Pulmonary artery endothelial cell (primary cell): Measurements from ENCODE around the gene FBXL4. TPM values are rescaled to one million over a fixed set of nuclear protein-coding genes. Genes with fewer than 3 reads are reported as not detected.

Experiments used
- DNase-seq: peaks from one replicate; pipeline ENCODE4 v3.0.0-alpha.2; 2011; ENCODE audit warnings: low read depth, low spot score
- total RNA-seq: library from RNA; depleted of rRNA; stranded (reverse); fragments of >200 nt; gene quantifications from 2 replicates; pipeline ENCODE4 v1.2.3, GENCODE V29; 2014

The FBXL4 gene
- total RNA-seq, 1 donor from 2014 or later = 8.2 TPM

GRCh38 chr6:98887650-98888049 is 60.1 kb downstream of the FBXL4 start:
- no peak for DNase-seq

GRCh38 chr6:98885330-98885729 is 62.4 kb downstream of the FBXL4 start:
- no peak for DNase-seq

DNA sequence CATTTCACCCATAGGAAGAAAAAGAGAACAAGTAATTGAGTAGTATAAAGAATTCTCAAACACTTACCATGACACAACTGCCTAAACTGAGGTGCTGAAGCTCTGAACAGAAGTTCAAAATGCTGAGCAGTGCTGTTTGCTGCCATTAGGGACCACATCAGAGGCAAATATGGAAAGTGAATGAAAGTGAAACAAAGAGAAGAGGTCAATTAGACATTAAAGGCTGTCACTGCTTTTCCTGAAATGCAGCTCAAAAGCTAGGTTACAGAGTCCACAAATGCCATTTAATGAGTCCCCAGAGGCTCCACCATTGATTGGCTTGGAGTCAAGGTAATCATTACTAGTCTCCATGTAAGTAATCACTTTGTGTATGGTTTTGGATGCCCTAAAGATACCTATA is 67.3 kb downstream of the FBXL4 start:
- no peak for DNase-seq

GRCh38 chr6:98877250-98877649 is 70.5 kb downstream of the FBXL4 start:
- DNase-seq = no peak

DNA sequence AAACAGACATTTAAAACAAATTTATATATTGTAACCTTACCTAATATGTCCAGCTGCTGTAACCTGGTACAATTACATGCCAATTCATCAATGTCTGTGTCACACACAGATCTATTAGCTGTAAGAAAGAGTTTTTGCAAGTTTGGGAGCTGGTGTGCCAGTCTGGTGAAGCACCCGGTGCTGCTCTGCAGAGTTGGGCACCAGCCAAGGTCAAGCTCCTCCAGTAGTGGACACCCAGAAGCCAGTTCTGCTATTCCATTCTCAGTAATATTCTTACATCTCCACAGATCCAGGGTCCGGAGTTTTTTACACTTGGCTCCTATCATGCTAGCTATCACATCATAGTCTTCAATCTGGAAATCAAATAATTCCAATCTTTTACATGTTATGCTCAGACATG is 72.4 kb downstream of the FBXL4 start:
- DNase-seq = no peak

DNA sequence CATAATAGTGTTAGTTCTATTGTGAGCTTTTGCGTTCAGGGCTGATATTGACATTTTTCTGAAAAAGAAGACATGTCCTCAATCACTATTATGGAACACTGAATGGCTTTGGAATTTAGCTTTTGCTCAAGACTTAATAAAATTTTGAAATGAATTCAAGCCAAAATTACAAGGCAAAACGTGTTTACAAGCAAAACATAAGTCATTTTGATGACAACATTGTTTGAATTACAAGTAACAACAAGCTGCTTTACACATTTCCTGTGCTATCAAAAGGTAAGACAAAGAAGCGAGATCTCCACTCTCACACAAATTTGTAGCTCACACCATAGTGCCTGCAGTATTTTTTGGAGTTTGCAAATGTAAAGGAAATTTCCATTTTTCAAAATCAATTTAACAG is 75.9 kb downstream of the FBXL4 start:
- no peak for DNase-seq

GRCh38 chr6:98871057-98871456 is 76.7 kb downstream of the FBXL4 start:
- peak; percentile 24 for DNase-seq

GRCh38 chr6:98864497-98864896 is 83.2 kb downstream of the FBXL4 start:
- no peak for DNase-seq

DNA sequence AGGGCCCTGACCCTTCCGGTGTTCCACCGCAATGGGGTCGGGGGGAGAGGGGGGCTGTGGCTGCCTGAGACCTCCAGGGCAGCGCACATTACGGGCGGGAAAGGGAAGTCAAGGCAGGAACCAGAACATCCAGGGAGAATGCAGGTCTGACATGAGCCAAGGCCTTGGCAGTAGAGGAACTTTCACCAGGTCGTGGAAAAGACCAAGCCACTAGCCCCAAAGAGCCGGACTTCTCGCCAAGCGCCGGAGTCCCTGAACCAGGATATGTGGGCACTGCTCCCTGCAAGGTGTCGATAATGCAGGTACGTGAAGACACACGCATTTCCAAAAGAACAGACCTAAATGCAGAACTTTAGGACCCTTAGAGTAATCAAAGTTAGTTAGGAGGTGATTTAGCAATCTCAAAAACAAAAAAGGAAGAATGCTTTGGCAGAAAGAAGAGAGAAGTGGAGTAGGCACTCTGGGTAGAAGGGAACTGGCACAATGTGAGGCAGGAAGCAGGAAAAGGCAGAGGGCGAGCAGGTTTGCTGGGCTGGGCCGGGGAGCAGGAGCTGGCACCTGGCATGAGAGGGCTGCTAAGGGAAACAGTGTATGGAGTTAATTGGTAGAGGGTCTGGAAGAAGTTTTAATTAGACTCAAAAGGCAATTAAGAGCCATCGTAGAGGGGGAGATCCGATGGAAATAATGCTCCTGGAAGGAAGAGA is 99.1 kb downstream of the FBXL4 start:
- no peak for DNase-seq

GRCh38 chr6:98847779-98848538 is 99.8 kb downstream of the FBXL4 start:
- no peak for DNase-seq

GRCh38 chr6:98847416-98847778 is 100.3 kb downstream of the FBXL4 start:
- DNase-seq = no peak

DNA sequence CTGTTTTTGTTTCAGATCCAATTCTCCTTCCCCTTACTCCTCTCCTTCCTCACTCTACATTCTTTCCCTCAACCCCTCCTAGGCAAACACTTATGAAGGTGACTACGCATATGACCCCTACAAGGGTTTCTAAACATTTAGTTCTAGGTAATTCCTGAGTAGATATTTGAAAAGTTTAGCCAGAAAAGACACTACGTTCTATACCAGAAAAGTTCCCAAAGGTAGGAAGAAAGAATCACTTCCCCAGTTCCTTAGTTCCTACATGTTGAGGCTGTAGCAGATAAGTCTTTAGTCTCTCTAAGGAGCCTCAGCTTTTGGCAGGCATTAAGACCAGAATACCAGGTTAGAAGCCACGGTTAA is 101.7 kb downstream of the FBXL4 start:
- no peak for DNase-seq

- DNase-seq = no peak
Measured at GRCh38 chr6:98845211-98846020, 102.3 kb downstream of the FBXL4 start.

GRCh38 chr6:98844244-98845210 is 103.2 kb downstream of the FBXL4 start:
- DNase-seq = no peak

DNA sequence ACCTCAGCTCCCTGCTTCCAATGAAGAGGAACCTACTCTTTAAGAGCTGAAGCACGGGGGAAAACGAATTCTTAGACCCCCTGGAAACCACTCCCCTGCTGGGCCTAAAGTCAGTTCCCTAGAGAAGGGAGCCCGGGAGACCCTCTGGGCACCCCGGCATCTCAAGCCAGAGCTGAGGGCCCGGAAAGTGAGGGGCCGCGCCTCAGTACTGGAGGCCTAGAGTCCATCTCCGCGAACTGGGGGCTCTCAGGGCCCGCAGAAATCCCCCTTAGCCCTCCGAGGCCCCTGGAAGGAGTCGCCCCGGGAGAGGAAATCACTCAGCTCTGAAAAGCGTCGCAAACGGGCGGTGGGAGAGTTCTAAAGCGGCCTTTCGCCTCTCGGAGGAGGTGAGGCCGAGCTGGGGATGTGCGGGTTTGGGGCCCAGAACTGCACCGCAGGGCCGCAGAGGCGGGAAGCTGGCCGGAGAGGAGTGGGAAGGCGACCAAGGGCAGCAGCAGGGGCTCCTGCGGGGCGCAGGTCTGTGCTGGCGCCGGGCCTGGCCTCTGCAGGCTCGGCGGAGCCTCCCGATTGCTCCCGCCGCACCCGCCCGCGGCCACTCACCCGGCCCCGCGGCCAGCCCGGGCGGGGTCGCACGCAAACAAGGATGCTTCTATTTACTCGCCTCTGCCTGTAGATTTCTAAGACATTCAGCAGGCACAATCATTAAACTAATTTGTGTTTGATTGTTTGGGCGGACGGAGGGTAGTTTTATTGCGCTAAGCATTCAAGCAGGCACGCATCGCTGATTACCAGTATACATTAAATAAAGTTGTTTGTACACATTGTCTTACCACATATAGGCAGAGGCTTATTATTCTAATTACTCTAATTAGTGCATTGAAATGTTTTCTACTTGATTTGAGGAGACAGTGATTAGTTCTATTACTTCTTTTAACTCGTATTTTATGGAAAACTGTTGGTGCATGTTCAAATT is 104.2 kb downstream of the FBXL4 start:
- no peak for DNase-seq

DNA sequence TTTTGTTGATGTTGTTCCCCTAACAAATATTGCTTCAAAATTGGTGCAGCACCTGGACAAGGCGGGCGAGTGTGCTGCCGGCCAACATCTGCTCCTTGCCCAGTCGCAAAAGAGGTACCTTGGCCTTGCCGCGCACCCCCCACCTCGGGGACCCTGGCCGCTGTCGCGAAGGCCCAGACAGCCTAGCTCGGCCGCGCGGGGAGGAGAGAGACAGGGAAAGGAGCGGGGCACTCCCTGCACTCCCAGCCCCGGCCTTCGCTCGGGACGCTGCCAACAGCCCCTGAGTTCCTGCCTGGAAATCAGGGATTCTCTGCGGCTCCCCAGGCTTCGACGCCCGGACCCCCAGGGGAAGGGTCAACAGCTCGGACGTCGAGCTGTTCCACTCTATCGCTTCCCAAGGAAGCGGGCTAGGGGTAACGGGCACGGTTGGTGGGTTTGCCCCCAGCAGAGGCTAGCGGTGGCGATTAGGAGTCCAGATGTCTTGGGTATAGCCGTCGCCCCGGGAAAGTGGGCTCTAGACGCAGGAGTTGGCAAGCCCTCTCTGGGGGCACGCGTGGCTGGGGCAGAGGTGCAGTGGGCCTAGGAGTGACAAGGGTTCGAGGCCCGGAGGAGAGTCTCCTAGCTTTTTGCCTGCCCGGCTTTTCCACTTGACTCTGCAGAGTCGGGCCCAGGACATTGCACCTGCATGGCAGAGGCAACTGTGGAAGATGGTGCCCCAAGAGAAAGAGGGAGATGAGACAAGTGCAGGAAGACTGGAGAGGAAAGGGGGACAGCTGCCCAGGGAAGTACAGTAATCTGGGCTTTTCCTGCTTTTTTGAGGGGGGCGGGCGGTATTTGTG is 105.2 kb downstream of the FBXL4 start:
- no peak for DNase-seq

DNA sequence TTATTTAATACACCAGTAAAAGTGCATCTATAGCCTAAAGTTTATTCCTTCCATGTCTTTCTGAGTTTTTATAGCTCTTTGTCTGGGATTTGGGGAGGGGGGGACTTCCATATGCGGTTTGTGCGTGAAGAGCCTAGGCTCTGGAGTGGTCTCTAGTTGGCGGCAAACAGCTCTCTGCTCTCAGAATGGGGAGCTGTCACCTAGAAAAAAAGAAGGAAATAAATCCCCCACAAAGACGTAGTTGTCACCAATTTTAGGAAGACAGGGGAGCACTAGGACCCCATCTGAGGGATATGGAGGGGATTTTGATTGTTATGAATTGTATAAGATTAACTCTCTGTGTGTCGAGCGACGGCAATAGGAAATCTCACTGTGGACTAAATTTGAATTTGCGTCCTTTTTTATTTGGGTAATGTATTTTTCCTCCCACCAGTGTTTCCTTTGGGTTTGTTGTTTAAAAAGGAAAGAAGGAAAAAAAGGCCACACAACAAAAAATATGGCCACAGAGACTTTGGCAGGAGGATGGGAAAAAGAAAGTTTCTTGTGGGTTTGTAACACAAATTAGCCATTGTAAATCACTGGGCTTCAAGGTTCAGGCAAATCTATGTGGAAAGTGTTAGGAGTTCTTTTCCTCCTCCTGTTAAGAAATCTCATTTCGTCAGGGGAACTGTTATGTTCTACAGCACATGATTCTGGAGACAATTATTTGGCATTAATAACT is 106.0 kb downstream of the FBXL4 start:
- DNase-seq = no peak

- DNase-seq = no peak
Measured at GRCh38 chr6:98840996-98841513, 106.7 kb downstream of the FBXL4 start.
